Activated CD8-positive, alpha-beta T cell treated with anti-CD3 and anti-CD28 coated beads for 36 hours (primary cell): Measurements from ENCODE around the gene PTGDS. TPM values are rescaled to one million over a fixed set of nuclear protein-coding genes. Genes with fewer than 3 reads are reported as not detected.

Source experiments
- ATAC-seq: fragments of 200-7000 bp; cut with Tn5 transposase; one replicate; pipeline ENCODE4 v1.10.0; 2021; ENCODE audit warnings: mild to moderate bottlenecking, moderate library complexity
- CTCF ChIA-PET: fragments of 350-600 bp; sonication (Branson Sonifier 250); formaldehyde crosslinking; loops from one replicate; lab custom pipeline; 2021; ENCODE audit warnings: antibody characterized with exemption; lab: Charles Lee
- POLR2A ChIA-PET: fragments of 350-600 bp; sonication (Branson Sonifier 250); formaldehyde crosslinking; loops from one replicate; lab custom pipeline; 2021; ENCODE audit warnings: antibody characterized with exemption; lab: Charles Lee
- DNase-seq: peaks from one replicate; pipeline ENCODE4 v3.0.0-alpha.2; 2020
- H3K27ac Mint-ChIP-seq: one replicate; pipeline ENCODE4 v1.8.0; 2021; ENCODE audit warnings: mild to moderate bottlenecking, mixed read lengths
- H3K27me3 Mint-ChIP-seq: one replicate; pipeline ENCODE4 v1.8.0; 2021; ENCODE audit warnings: mixed read lengths
- H3K36me3 Mint-ChIP-seq: one replicate; pipeline ENCODE4 v1.8.0; 2021; ENCODE audit warnings: low read depth, mixed read lengths
- H3K4me1 Mint-ChIP-seq: one replicate; pipeline ENCODE4 v1.8.0; 2021; ENCODE audit warnings: low read depth, mixed read lengths
- H3K4me3 Mint-ChIP-seq: one replicate; pipeline ENCODE4 v1.8.0; 2021; ENCODE audit warnings: mild to moderate bottlenecking, moderate library complexity, mixed read lengths
- H3K9me3 Mint-ChIP-seq: one replicate; pipeline ENCODE4 v1.8.0; 2021; ENCODE audit warnings: mixed read lengths
- intact Hi-C: fragments of 100-400 bp; cut with micrococcal nuclease; formaldehyde crosslinking; loops from one replicate; pipeline ENCODE4 v1.10.0; 2022
- total RNA-seq, 2 experiments: library from RNA; stranded (reverse); gene quantifications; one replicate each; pipeline ENCODE4 v1.2.3, GENCODE V29; 2021
- TF ChIP-seq, protein P1 (sequence below): fragments of 200-600 bp; IDR thresholded peaks from one replicate; pipeline ENCODE4 v1.8.0; 2022; ENCODE audit warnings: antibody characterized with exemption, mild to moderate bottlenecking

The PTGDS gene
- total RNA-seq, 2 experiments from 2014 or later = not detected

DNA sequence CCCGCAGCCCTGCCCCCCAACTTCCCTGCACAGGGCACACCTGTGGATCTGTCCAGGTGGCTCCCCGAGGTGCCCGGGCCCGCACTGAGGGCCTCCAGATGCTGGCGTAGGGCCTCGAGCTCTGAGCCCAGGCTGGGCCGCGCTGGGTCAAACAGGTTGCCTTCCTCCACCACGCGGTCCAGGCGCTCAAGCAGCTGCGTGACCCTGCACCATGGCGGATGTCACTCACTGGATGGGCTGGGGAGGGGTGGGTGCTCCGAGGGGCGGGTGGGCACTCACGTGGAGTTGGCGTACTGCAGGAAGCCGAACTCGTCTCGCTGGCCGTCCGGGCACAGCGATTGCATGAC, 45.3 kb downstream of the PTGDS start:
- Mint-ChIP-seq H3K4me1 (peaks cover 7% of the 10 kb centered on the region), H3K27me3 (no peaks in the 10 kb centered on the region), H3K4me3 (no peak overlapping the region), H3K27ac (no peak overlapping the region), H3K36me3 (no peaks in the 10 kb centered on the region), H3K9me3 (no peaks in the 10 kb centered on the region)
- ChIA-PET POLR2A (no interaction called here), CTCF (interaction anchor here (1.2 to 2.4 kb wide), 2 partner anchors 12 to 75 kb away, joined by 5 to 17 read pairs; no protein-coding TSS in a partner anchor)
- TF ChIP-seq, protein P1, sequence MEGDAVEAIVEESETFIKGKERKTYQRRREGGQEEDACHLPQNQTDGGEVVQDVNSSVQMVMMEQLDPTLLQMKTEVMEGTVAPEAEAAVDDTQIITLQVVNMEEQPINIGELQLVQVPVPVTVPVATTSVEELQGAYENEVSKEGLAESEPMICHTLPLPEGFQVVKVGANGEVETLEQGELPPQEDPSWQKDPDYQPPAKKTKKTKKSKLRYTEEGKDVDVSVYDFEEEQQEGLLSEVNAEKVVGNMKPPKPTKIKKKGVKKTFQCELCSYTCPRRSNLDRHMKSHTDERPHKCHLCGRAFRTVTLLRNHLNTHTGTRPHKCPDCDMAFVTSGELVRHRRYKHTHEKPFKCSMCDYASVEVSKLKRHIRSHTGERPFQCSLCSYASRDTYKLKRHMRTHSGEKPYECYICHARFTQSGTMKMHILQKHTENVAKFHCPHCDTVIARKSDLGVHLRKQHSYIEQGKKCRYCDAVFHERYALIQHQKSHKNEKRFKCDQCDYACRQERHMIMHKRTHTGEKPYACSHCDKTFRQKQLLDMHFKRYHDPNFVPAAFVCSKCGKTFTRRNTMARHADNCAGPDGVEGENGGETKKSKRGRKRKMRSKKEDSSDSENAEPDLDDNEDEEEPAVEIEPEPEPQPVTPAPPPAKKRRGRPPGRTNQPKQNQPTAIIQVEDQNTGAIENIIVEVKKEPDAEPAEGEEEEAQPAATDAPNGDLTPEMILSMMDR = no peak
- intact Hi-C loops = no loop called here
- ATAC-seq (no peak), DNase-seq (no peak)

DNA sequence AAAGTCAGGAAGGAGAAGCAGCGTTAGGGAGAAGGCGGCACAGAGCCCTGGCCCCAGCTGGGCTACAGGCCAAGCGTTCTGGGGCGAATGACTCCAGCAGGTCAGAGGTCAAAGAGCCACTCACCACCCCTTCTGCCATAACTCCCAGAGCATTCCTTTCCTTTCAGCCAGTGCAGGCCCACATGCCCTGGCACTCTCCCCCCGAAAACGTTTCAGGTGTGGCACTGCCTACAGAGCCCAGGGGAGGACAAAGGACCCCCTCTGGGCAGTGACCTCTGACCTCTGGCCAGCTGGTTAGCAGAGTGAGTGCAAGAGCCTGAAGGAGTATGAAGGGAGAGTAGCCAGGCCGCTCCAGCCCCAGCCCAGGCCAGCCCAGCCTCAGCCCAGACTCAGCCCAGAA, 45.9 kb downstream of the PTGDS start:
- H3K27me3 Mint-ChIP-seq = no peaks in the 10 kb centered on the region
- H3K36me3 Mint-ChIP-seq = no peaks in the 10 kb centered on the region
- no peak overlapping the region for H3K4me3 Mint-ChIP-seq
- TF ChIP-seq, protein P1 = no peak
- no peak overlapping the region for H3K27ac Mint-ChIP-seq
- ChIA-PET CTCF (interaction anchor here (1.2 to 2.4 kb wide), 2 partner anchors 11 to 75 kb away, joined by 5 to 17 read pairs; no protein-coding TSS in a partner anchor), POLR2A (no interaction called here)
- ATAC-seq (no peak), DNase-seq (no peak)
- intact Hi-C loops = no loop called here
- H3K4me1 Mint-ChIP-seq = peaks cover 7% of the 10 kb centered on the region
- no peaks in the 10 kb centered on the region for H3K9me3 Mint-ChIP-seq

DNA sequence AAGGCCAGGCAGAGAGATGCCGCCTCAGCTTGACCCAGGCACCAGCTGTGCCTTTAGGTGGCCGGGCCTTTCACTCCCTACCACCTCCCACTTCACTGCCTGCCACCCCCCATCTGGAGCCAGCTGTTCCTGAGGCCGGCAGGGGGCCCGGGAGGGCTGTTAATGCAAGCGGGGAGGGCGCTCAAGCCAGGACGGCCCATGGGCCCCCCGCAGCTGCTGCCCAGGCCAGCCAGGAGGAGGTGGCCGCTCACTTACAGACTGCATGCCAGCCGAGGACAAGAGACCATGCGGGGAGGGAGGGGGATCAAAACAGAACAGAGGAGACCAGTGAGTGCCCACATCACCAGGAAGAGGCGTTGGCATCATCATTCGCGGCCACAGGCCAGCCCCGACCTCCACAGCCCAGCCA, 46.3 kb downstream of the PTGDS start:
- Mint-ChIP-seq H3K9me3 (no peaks in the 10 kb centered on the region), H3K4me3 (no peak overlapping the region), H3K27ac (no peak overlapping the region), H3K36me3 (no peaks in the 10 kb centered on the region), H3K27me3 (no peaks in the 10 kb centered on the region), H3K4me1 (peaks cover 7% of the 10 kb centered on the region)
- POLR2A ChIA-PET = no interaction called here
- intact Hi-C loops = no loop called here
- TF ChIP-seq, protein P1 = no peak
- ATAC-seq (no peak), DNase-seq (no peak)
- CTCF ChIA-PET = interaction anchor here (4.3 kb wide), 1 partner anchor 12 kb away, joined by 42 read pairs; no protein-coding TSS in a partner anchor

DNA sequence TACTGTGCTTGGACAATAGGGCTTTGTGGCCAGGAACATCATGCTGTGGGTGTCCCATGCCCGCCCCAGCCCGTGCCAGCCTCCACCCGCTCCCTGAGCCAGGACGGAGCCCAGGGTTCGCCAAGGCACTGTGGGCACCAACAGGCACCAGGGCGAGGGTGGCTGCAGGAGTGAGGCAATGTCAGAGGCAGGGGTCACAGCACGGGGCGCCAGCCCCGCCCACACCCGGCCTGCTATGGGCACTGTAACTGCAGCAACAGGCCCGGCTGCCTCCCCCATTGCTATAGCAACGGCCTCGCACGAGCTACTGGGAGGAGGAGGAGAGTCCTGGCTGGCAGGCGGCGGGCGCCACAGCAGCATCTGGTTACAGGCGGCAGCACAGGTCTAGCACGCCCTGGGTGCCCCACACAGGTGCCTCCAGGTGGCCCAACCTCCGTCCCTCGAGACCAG, 48.2 kb downstream of the PTGDS start:
- TF ChIP-seq, protein P1 = no peak
- ATAC-seq = no peak
- Mint-ChIP-seq H3K4me1 (peaks cover 24% of the 10 kb centered on the region), H3K36me3 (no peaks in the 10 kb centered on the region), H3K27me3 (no peaks in the 10 kb centered on the region), H3K27ac (no peak overlapping the region), H3K9me3 (no peaks in the 10 kb centered on the region), H3K4me3 (no peak overlapping the region)
- ChIA-PET CTCF (interaction anchor here (0.7 to 8.3 kb wide), 3 partner anchors 10 to 42 kb away, joined by 3 to 109 read pairs (median 42); partner anchors contain the start of genes PAXX and SAPCD2), POLR2A (interaction anchor here (0.5 to 2.3 kb wide), 4 partner anchors 8 to 205 kb away, joined by 3 to 9 read pairs (median 4); no protein-coding TSS in a partner anchor)
- DNase-seq = no peak
- intact Hi-C loops = no loop called here

DNA sequence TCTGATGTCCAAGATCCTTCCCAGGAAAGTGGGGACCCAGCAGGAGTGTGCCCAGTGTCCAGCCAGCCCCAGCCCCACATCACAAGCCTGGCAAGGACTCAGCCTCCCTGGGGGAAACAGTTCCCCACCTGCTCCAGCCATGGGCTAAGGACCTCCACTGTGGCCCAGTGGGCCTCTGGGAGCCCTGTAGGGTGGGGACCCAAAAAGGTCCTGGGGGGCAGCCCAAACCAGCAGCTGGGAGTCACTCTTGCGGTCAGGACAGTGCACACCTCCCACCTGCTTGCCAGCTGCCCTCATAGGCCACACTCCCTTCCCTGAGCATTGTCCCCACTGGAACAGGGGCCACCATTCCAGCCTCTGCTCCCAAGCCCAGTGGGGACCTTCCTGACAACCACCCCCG, 49.1 kb downstream of the PTGDS start:
- no peaks in the 10 kb centered on the region for H3K9me3 Mint-ChIP-seq
- no peak overlapping the region for H3K4me3 Mint-ChIP-seq
- ATAC-seq = no peak
- H3K36me3 Mint-ChIP-seq = no peaks in the 10 kb centered on the region
- DNase-seq = no peak
- ChIA-PET POLR2A (interaction anchor here (0.6 to 2.3 kb wide), 5 partner anchors 8 to 27 kb away, joined by 3 to 9 read pairs (median 3); partner anchors contain the start of gene ENTPD2), CTCF (interaction anchor here (0.7 to 8.3 kb wide), 6 partner anchors 9 to 78 kb away, joined by 3 to 109 read pairs (median 21); partner anchors contain the start of genes NPDC1 and SAPCD2)
- H3K4me1 Mint-ChIP-seq = peaks cover 30% of the 10 kb centered on the region
- H3K27me3 Mint-ChIP-seq = no peaks in the 10 kb centered on the region
- TF ChIP-seq, protein P1 = no peak
- intact Hi-C loops = no loop called here
- H3K27ac Mint-ChIP-seq = no peak overlapping the region
